HL-60 (cell line): ENCODE results near the gene FGFR4.

Experiments
- DNase-seq, 2 experiments: peaks; one replicate each; pipeline ENCODE4 v3.0.0-alpha.2; 2010 to 2020; ENCODE audit warnings: low read depth in 1 of 2, low spot score in 1 of 2
- H3K27ac ChIP-seq: fragments of 250-450 bp; sonication (Bioruptor Pico); replicated peaks from 2 replicates; pipeline ENCODE4 v1.5.1; 2020; ENCODE audit warnings: mild to moderate bottlenecking, moderate library complexity
- H3K27me3 ChIP-seq: fragments of 250-450 bp; sonication (Bioruptor Pico); 2 replicates; pipeline ENCODE4 v1.5.1; 2021; ENCODE audit warnings: mild to moderate bottlenecking, moderate library complexity; ENCODE audit not compliant: insufficient read depth, poor library complexity, severe bottlenecking
- H3K4me3 ChIP-seq: replicated peaks from 2 replicates; pipeline ENCODE4 v1.5.1; 2011; ENCODE audit warnings: mild to moderate bottlenecking, control low read depth, low read length; ENCODE audit not compliant: insufficient read depth
- CTCF ChIP-seq: IDR thresholded peaks from one replicate; pipeline ENCODE4 v1.5.1; 2011; ENCODE audit warnings: low read length, control low read depth, inconsistent platforms; ENCODE audit not compliant: insufficient read depth
- GABPA ChIP-seq: IDR thresholded peaks from 2 replicates; pipeline ENCODE4 v1.6.1; 2012; ENCODE audit warnings: low read depth
- POLR2AphosphoS5 ChIP-seq: IDR thresholded peaks from 2 replicates; pipeline ENCODE4 v1.6.1; 2012; ENCODE audit warnings: low read depth
- REST ChIP-seq: IDR thresholded peaks from 2 replicates; pipeline ENCODE4 v1.6.1; 2012; ENCODE audit warnings: low read depth; ENCODE audit not compliant: insufficient replicate concordance
- SPI1 ChIP-seq: IDR thresholded peaks from 2 replicates; pipeline ENCODE4 v1.6.1; 2012; ENCODE audit warnings: low read depth, mild to moderate bottlenecking, borderline replicate concordance

Gene FGFR4

GRCh38 chr5:177093803-177094202 is 7.1 kb downstream of the FGFR4 start:
- DNase-seq: no peak
- Histone ChIP-seq H3K27me3 (no peaks in the 10 kb centered on the region), H3K4me3 (no peak overlapping the region), H3K27ac (no peak overlapping the region)
- TF ChIP-seq POLR2AphosphoS5 (no peak), CTCF (no peak), GABPA (no peak), REST (no peak), SPI1 (no peak)

- DNase-seq: peak in 1 of 2 experiments; percentile 27
- Histone ChIP-seq H3K27me3 (no peaks in the 10 kb centered on the region), H3K4me3 (no peak overlapping the region), H3K27ac (no peak overlapping the region)
- TF ChIP-seq REST (no peak), CTCF (no peak), GABPA (no peak), POLR2AphosphoS5 (no peak), SPI1 (no peak)
Measured at GRCh38 chr5:177094224-177095087, 7.7 kb downstream of the FGFR4 start.

- H3K27ac ChIP-seq: no peak overlapping the region
- no peak for DNase-seq
- TF ChIP-seq CTCF (no peak), GABPA (no peak), SPI1 (no peak), REST (no peak), POLR2AphosphoS5 (no peak)
- no peaks in the 10 kb centered on the region for H3K27me3 ChIP-seq
- no peak overlapping the region for H3K4me3 ChIP-seq
Measured at GRCh38 chr5:177095088-177095669, 8.5 kb downstream of the FGFR4 start.
